ENCODE data around the gene TSR3. TPM values are rescaled to one million over a fixed set of nuclear protein-coding genes. Genes with fewer than 3 reads are reported as not detected.
A peak's percentile ranks its signal among the peaks of the same experiment; 100 is the strongest.

Gene TSR3
- total and polyA plus RNA-seq, 2 donors, result 22.3 to 62.1 TPM

DNA sequence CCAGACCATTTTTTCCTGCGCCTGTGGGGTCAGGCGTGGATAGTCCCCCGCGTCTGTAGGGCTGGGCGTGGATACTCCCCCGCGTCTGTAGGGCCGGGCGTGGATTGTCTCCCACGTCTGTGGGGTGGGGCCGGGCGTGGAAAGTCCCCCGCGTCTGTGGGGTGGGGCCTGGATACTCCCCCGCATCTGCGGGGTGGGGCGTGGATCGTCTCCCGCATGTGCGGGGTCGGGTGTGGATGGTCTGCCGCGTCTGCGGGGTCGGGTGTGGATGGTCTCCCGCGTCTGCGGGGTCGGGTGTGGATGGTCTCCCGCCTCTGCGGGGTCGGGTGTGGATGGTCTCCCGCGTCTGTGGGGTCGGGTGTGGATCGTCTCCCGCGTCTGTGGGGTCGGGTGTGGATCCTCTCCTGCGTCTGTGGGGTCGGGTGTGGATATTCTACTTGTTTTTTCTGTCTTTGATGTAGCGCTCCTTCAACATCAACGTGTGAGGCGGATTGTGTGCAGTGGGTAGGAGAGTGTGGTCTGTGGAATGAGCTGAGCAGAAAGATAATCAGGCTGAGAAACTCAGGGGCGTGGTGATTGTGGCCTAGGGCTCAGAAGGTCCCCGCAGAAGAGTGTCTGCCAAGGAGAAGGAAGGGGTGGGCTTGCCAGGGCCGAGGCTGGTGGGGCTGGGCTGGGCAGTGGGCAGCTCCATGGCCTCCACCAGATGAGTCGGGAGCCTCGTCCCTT is 3.3 kb upstream of the TSR3 start:
- Histone ChIP-seq H3K4me1 (ENCODE audit: insufficient read depth) (peaks cover 1% of the 10 kb centered on the region), H3K27ac (ENCODE audit: low read depth) (no peak overlapping the region), H3K36me3 (ENCODE audit: insufficient read depth) (no peaks in the 10 kb centered on the region), H3K4me3 (ENCODE audit: low read depth, low read length) (no peak overlapping the region)
- WGBS, result 89% methylated on average over 49 of the region's 49 CpGs
- no peak for DNase-seq (ENCODE audit: extremely low spot score)

- H3K4me1 ChIP-seq (ENCODE audit: insufficient read depth), result peaks cover 1% of the 10 kb centered on the region
- WGBS, result under 1% methylated on average over 35 of the region's 35 CpGs
- no peaks in the 10 kb centered on the region for H3K36me3 ChIP-seq (ENCODE audit: insufficient read depth)
- H3K27ac ChIP-seq (ENCODE audit: low read depth), result no peak overlapping the region
- peak overlapping the region; percentile 90 for H3K4me3 ChIP-seq (ENCODE audit: low read depth, low read length)
- DNase-seq (ENCODE audit: extremely low spot score), result no peak
Observed at GRCh38 chr16:1351215-1351581, 480 bp downstream of the TSR3 start.

DNA sequence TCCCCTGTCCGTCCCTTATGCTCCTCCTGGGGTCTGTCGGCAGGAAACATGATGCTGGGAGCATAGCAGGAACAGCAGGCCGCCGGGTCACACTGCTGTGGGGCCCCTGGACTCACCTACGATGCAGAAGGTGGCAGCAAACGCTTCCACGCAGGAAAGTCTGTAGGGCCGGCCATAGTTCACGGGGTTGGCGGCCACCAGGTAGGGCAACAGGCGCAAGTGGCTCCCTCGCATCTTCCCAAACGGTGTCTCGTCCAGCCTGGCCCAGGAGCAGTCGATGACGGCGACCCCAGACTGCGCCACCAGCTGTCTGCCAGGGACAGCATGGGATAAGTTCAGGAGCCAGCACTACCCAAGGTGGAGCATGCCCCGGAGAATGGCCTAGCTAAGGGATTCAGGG is 987 bp downstream of the TSR3 start:
- no peaks in the 10 kb centered on the region for H3K36me3 ChIP-seq (ENCODE audit: insufficient read depth)
- H3K4me3 ChIP-seq (ENCODE audit: low read depth, low read length), result peak overlapping the region; percentile 90
- H3K27ac ChIP-seq (ENCODE audit: low read depth), result no peak overlapping the region
- 84% methylated on average over 19 of the region's 19 CpGs for WGBS
- no peak for DNase-seq (ENCODE audit: extremely low spot score)
- peaks cover 1% of the 10 kb centered on the region for H3K4me1 ChIP-seq (ENCODE audit: insufficient read depth)

DNA sequence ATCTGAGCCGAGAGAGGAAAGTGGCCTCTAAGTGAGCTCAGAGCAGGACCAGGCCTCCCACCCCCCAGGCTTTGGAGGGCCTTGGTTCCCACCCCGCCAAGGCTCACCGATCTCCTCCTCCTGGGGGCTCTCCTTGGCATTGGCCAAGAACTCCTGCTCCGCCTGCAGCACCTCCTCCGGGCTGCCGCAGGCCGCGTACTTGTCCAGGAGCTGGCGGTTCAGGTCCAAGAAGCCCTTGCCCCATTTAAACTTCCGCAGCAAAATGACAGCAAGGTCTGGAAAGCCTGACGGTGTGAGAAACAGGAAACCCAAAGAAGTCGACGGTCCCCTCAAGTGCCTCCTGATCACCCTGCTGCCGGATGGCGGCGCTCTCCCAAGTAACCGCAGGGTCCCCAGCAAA is 1.7 kb downstream of the TSR3 start:
- Histone ChIP-seq H3K4me3 (ENCODE audit: low read depth, low read length) (no peak overlapping the region), H3K4me1 (ENCODE audit: insufficient read depth) (peaks cover 1% of the 10 kb centered on the region), H3K36me3 (ENCODE audit: insufficient read depth) (no peaks in the 10 kb centered on the region), H3K27ac (ENCODE audit: low read depth) (no peak overlapping the region)
- 94% methylated on average over 17 of the region's 17 CpGs for WGBS
- no peak for DNase-seq (ENCODE audit: extremely low spot score)

GRCh38 chr16:1349351-1349750 is 2.3 kb downstream of the TSR3 start:
- H3K4me3 ChIP-seq (ENCODE audit: low read depth, low read length), result no peak overlapping the region
- no peak overlapping the region for H3K27ac ChIP-seq (ENCODE audit: low read depth)
- DNase-seq (ENCODE audit: extremely low spot score), result no peak
- 84% methylated on average over 16 of the region's 16 CpGs for WGBS
- peaks cover 1% of the 10 kb centered on the region for H3K4me1 ChIP-seq (ENCODE audit: insufficient read depth)
- H3K36me3 ChIP-seq (ENCODE audit: insufficient read depth), result no peaks in the 10 kb centered on the region

DNA sequence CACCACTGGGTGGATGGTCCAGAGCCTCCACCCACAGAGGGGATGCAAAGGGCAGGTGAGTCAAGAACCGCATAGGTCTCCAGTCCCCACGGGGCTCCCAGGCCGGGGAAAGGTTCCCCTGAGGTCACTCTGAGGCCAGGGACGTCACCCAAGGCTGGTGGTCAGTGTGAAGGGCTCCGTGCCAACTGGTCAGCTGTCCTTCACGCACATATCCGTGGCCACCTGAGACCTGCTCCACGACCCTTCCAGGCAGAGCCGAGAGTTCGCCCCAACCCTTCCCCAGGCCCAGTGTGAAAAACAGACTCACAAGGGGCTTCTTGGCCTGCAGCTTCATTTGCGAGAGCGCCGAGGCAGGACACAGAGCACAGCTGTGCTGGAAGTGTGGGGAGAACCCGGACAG is 2.8 kb downstream of the TSR3 start:
- no peak overlapping the region for H3K27ac ChIP-seq (ENCODE audit: low read depth)
- DNase-seq (ENCODE audit: extremely low spot score), result no peak
- no peaks in the 10 kb centered on the region for H3K36me3 ChIP-seq (ENCODE audit: insufficient read depth)
- WGBS, result 84% methylated on average over 14 of the region's 14 CpGs
- no peak overlapping the region for H3K4me3 ChIP-seq (ENCODE audit: low read depth, low read length)
- H3K4me1 ChIP-seq (ENCODE audit: insufficient read depth), result peaks cover 1% of the 10 kb centered on the region

GRCh38 chr16:1348441-1348840 is 3.2 kb downstream of the TSR3 start:
- Histone ChIP-seq H3K4me1 (ENCODE audit: insufficient read depth) (peaks cover 1% of the 10 kb centered on the region), H3K4me3 (ENCODE audit: low read depth, low read length) (no peak overlapping the region), H3K36me3 (ENCODE audit: insufficient read depth) (no peaks in the 10 kb centered on the region), H3K27ac (ENCODE audit: low read depth) (no peak overlapping the region)
- WGBS, result 93% methylated on average over 15 of the region's 15 CpGs
- no peak for DNase-seq (ENCODE audit: extremely low spot score)

GRCh38 chr16:1347962-1348361 is 3.7 kb downstream of the TSR3 start:
- H3K4me3 ChIP-seq (ENCODE audit: low read depth, low read length), result no peak overlapping the region
- H3K27ac ChIP-seq (ENCODE audit: low read depth), result no peak overlapping the region
- H3K36me3 ChIP-seq (ENCODE audit: insufficient read depth), result no peaks in the 10 kb centered on the region
- no peaks in the 10 kb centered on the region for H3K4me1 ChIP-seq (ENCODE audit: insufficient read depth)
- 90% methylated on average over 29 of the region's 29 CpGs for WGBS
- no peak for DNase-seq (ENCODE audit: extremely low spot score)

DNA sequence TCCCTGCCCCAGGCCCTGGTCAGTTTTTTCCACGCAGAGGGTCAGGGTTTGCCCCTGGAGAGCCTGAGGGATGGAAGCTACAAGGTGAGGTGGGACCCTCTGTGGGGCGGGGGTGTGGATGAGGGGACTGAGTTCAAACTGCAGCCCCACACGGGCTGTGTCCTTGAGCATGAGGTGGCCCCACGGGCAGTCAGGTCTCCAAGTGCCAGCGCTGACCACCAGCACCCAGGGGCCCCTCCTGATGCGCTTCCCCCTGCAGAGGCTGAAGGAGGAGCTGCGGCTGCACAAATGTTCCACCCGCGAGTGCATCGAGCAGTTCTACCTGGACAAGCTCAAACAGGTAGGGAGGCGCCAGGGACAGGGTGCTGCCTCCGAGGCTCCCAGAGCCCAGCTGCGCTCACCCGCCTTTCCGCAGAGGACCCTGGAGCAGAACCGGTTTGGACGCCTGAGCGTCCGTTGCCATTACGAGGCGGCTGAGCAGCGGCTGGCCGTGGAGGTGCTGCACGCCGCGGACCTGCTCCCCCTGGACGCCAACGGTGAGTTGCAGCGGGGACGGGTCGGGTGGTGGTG is 4.3 kb downstream of the TSR3 start:
- no peaks in the 10 kb centered on the region for H3K36me3 ChIP-seq (ENCODE audit: insufficient read depth)
- H3K4me3 ChIP-seq (ENCODE audit: low read depth, low read length), result no peak overlapping the region
- DNase-seq (ENCODE audit: extremely low spot score), result no peak
- no peak overlapping the region for H3K27ac ChIP-seq (ENCODE audit: low read depth)
- WGBS, result 84% methylated on average over 31 of the region's 31 CpGs
- H3K4me1 ChIP-seq (ENCODE audit: insufficient read depth), result no peaks in the 10 kb centered on the region

DNA sequence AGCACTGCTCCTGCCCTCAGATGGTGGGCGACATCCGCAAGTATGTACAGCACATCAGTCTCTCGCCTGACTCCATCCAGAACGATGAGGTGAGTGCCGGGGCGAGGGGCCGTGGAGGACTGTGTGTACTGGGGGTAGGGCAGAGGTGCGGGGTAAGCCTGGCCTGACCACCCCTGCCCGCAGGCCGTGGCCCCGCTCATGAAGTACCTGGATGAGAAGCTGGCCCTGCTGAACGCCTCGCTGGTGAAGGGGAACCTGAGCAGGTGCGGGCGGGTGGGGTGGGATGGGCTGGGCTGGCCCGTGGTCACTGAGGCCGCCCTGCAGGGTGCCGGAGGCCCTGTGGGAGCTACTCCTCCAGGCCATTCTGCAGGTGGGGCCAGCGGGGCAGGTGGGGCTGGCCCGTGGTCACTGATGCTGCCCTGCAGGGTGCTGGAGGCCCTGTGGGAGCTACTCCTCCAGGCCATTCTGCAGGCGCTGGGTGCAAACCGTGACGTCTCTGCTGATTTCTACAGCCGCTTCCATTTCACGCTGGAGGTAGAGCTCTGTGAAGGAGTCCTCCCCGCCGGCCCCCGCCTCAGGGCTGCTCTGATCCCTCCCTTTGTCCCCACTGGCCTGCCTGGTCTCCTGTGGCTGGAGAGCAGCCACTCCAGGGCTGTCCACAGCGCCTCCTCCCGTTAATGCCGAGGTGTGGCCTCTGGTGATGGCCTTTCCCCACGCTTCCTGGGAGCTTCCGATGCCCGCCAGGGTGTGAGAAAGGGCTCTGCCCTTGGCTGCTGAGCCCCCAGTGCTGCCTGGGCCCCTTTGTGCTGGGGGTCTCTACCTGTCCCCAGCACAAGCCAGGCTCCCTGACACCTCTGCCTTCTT is 5.0 kb downstream of the TSR3 start:
- Histone ChIP-seq H3K4me3 (ENCODE audit: low read depth, low read length) (no peak overlapping the region), H3K27ac (ENCODE audit: low read depth) (no peak overlapping the region), H3K4me1 (ENCODE audit: insufficient read depth) (no peaks in the 10 kb centered on the region), H3K36me3 (ENCODE audit: insufficient read depth) (no peaks in the 10 kb centered on the region)
- 73% methylated on average over 34 of the region's 34 CpGs for WGBS
- no peak for DNase-seq (ENCODE audit: extremely low spot score)

GRCh38 chr16:1345651-1346421 is 5.8 kb downstream of the TSR3 start:
- WGBS, result 73% methylated on average over 31 of the region's 31 CpGs

GRCh38 chr16:1345087-1345486 is 6.6 kb downstream of the TSR3 start:
- 73% methylated on average over 11 of the region's 11 CpGs for WGBS
- H3K4me1 ChIP-seq (ENCODE audit: insufficient read depth), result no peaks in the 10 kb centered on the region
- no peak overlapping the region for H3K4me3 ChIP-seq (ENCODE audit: low read depth, low read length)
- no peak for DNase-seq (ENCODE audit: extremely low spot score)
- H3K27ac ChIP-seq (ENCODE audit: low read depth), result no peak overlapping the region
- no peaks in the 10 kb centered on the region for H3K36me3 ChIP-seq (ENCODE audit: insufficient read depth)

More at GRCh38 chr16:1345651-1346421, 5.8 kb downstream of the TSR3 start:
- H3K36me3 ChIP-seq (ENCODE audit: insufficient read depth), result no peaks in the 10 kb centered on the region
- H3K4me1 ChIP-seq (ENCODE audit: insufficient read depth), result no peaks in the 10 kb centered on the region
- no peak overlapping the region for H3K27ac ChIP-seq (ENCODE audit: low read depth)
- DNase-seq (ENCODE audit: extremely low spot score), result no peak
- no peak overlapping the region for H3K4me3 ChIP-seq (ENCODE audit: low read depth, low read length)

DNA sequence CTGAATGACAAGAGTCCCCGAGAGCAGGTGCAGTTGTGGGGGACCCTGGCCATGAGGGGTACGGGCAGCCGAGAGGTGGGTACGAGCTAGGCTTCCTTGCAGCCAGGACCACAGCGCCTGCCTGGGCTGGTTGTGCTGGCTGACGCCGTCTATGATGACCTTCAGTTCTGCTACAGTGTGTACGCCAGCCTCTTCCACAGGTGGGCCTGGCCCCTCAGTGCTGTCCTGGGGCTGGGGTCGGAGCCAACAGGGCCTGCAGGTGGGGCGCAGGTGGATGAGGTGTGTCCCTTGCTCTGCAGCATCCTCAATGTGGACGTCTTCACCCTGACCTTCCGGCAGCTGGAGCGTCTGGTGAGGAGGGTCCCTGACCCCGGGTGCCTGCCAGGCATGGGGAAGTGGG is 7.2 kb downstream of the TSR3 start:
- no peak for DNase-seq (ENCODE audit: extremely low spot score)
- 89% methylated on average over 14 of the region's 14 CpGs for WGBS
- no peak overlapping the region for H3K27ac ChIP-seq (ENCODE audit: low read depth)
- H3K36me3 ChIP-seq (ENCODE audit: insufficient read depth), result no peaks in the 10 kb centered on the region
- H3K4me3 ChIP-seq (ENCODE audit: low read depth, low read length), result no peak overlapping the region
- no peaks in the 10 kb centered on the region for H3K4me1 ChIP-seq (ENCODE audit: insufficient read depth)

All from urinary bladder (tissue), 4 donors.